HG02571 (cell line): ENCODE measurements around the gene RHOXF1.
"Not testable (repeated sequence)": the region's sequence is repeated elsewhere in the genome, so short reads cannot be mapped to it uniquely, and the experiment has no call there.

Source experiments
- ATAC-seq: cut with Tn5 transposase; IDR thresholded peaks from one replicate; pipeline ENCODE4 v1.9.1; 2021; ENCODE audit warnings: mild to moderate bottlenecking, moderate library complexity; ENCODE audit not compliant: unreplicated experiment

RHOXF1 gene, protein sequence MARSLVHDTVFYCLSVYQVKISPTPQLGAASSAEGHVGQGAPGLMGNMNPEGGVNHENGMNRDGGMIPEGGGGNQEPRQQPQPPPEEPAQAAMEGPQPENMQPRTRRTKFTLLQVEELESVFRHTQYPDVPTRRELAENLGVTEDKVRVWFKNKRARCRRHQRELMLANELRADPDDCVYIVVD

DNA sequence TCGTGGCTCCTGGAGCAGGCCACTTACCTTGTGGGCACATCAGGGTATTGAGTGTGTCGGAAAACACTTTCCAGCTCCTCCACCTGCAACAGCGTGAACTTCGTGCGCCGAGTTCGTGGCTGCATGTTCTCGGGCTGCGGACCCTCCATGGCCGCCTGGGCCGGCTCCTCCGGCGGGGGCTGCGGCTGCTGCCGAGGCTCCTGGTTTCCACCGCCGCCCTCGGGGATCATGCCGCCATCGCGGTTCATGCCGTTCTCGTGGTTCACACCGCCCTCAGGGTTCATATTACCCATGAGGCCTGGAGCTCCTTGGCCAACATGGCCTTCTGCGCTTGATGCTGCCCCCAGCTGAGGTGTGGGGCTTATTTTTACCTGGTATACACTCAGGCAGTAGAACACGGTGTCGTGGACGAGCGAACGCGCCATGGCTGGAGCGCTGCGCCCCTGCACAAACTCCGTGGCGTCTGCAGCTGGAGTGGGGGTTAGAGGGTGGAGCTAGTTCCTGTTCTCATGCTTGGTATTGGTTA is at the start of gene RHOXF1:
Gene RHOXF1, minus strand, starts transcription at position 476 of the 526 bp plus-strand sequence. Its CDS starts 51 bp downstream, at position 425.
- no peak for ATAC-seq

DNA sequence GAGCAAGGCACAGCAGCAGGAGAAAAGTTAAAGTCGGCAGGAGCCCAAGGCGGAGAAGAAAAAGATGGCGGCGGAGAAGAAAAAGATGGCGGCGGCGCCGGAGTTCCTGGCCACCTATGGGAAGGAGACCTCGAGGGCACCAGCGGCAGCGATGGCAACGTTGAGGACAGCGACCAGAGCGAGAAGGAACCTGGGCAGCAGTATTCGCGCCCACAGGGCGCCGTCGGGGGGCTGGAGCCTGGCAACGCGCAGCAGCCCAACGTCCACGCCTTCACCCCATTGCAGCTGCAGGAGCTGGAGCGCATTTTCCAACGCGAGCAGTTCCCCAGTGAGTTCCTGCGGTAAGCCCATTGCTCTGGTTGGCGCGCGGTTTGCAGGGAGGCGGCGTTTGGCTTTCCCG is 43.4 kb upstream of the RHOXF1 start:
- not testable (repeated sequence) for ATAC-seq

DNA sequence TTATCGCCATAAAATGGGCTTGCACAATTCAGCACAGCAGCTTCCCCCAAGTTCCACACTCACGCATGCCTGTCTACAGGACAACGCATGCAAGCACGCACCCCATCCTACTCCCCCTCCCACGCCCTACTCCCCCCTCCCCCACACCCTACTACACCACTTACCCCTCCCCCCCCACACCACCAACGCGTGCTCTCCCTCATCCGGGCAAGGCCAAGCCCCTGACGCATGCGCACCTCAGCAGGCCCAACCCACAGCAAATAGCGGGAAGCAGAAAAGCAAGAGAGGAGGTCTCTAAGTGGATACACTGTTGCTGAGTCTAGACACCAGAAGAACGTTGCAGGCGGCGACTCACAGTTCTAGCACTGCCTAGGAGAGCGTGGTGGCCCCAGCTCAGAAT is 42.6 kb upstream of the RHOXF1 start, which contains the start of gene RHOXF2:
Gene RHOXF2, plus strand, starts transcription at position 301 of the 400 bp plus-strand sequence. CDS start 138 bp downstream, outside the sequence.
- ATAC-seq: not testable (repeated sequence)

DNA sequence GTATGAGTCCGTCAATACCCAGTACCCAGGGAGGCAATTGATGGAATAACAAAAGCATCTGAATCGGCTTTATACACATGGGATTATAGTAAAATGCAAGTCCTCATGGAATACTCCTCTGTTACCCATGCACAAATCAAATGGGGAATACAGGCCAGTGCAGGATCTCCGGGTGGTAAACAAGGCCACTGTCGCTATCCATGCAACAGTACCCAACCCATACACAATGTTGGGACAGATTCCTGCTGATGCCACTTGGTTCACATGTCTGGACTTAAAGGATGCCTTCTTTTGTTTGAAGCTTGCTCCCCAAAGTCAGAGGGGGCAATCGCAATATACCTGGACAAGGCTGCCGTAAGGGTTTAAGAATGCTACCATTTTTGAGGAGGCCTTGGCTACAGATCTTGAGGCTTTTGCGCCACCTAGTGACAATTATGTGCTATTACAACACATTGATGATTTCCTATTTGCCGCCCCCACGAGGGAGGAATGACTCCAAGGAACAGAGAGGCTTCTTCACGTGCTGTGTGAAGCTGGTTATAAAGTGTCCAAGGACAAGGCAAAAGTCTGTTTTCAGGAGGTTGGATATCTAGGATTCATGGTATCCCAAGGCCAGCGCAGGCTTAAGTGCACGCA is 34.5 kb upstream of the RHOXF1 start:
- ATAC-seq: not testable (repeated sequence)

DNA sequence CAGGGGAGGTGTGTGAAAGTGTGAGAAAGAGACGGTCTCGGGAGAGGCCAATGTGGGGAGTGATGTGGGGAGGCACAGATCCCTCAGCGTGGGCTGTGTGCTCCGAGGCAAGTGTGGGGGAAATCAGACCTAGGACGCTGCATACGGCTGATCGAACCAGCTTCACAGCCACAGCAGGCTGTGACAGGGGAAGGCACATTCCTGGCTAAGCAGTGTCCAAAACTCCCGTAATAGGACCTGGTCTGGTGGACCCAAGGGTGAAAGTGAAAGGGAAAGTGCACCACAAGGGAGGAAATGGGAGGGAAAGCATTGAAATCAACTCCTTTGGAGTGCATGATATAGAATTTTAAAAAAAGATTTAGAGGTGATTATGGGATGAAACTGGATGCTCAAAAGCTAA is 31.8 kb upstream of the RHOXF1 start:
- no peak for ATAC-seq

DNA sequence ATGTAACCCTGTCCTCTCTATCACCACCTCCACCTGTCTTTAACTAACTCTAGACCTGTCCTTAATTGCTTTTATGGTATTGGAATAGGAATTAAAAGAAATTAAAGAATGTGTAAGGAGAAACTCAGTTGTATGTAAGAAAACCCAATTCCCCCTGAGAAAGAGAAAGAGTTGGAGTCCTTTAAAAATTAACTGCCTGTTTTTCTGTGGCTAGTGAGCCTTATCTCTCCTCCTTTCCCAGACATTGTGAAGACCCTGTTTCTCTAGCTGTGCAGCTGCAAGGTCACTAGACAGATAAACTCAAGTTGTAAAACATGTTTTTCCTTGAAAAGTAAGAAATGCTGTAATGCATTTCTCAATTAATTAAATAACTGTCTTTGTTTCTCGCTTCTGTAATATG is 30.6 kb upstream of the RHOXF1 start:
- not testable (repeated sequence) for ATAC-seq

DNA sequence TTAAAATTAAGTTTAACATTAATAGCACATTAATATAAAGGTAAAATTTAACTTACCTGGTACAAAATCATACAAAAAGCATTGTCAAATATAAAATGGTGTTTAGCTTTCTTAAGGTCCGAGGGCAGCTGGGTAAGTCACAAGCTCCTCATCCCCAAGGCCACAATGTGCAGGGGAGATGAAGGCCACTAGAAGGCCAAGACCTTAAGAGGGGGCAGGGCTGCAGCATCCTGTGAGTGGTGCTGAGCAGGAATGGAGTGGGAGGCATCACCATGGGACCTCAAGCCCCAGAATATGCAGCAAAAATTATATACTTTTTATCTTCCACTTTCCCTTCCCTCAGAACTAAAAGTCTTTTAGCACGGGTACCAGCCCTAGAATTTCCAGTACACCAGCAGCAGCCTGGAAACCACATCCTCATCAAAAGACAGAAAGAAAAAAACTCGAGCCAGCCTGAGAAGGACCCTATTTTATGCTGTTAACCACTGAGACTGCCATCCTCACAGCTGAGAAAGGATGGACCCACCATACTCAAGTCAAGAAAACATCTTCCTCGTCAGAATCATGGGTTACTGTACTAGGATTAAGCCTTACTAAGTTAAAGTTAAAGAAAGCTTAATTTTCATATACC is 29.7 kb upstream of the RHOXF1 start:
- no peak for ATAC-seq

DNA sequence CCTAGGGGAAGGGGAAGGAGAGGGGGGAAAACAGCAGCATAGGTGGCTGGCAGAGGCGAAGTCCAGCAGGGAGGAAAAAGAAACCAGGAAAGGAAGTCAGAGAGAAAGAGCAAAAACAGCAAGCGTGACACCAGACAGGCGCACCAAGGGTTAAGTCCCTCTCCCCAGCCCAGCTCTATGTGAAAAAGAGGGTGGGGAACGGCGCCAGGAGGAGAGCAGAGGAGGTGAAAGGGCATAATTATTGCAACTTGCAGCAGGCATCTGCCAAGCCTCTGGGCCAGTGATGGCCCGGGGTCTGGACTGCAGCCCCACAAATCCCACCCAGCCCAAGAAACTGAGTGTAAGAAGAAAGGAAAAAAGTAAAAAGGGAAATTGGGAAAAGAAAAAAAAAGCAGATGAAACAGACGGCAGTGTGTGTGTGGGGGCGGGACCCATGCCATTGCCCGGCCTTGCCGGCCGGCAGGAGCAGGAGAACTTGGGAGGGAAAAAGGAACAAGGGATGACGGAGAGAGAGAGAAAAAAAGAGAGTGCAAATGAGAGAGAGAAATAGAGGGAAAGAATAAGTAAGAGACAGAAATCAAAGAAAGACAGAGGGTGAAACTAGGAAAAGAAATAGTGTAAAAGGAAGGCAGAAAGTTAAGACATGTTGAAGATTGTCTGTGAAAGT is 28.6 kb upstream of the RHOXF1 start:
- ATAC-seq: no peak

DNA sequence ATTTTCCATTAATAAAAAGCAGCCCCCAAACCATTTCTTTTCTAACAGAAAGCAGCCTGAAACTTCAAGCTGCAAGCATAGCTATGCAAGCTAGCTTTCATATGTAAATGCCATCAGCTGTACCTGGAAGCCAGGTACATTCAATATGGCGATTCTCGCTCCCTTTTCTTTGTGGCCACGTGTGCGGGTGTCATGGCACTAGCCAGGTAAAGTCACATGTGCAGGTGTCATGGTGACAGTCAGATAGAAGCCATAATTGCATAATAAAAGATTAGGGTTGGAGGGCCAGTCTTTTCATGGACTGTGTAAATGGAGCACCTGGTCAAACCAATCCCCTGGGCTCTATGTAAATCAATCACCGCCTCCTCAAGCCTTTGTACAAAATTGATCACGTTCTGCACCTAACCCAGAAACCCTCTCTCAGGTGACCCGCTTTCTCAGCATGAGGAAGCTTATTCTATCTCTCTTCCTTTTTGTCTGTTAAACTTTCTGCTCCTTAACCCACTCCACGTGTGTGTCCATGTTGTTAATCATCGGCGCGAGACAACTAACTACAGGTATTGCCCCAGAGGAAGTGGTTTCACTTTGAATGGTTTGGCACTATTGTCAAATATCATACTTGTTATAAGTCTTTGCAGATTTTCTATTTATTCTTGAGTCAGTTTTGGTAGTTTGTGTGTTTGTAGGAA is 24.7 kb upstream of the RHOXF1 start:
- no peak for ATAC-seq

DNA sequence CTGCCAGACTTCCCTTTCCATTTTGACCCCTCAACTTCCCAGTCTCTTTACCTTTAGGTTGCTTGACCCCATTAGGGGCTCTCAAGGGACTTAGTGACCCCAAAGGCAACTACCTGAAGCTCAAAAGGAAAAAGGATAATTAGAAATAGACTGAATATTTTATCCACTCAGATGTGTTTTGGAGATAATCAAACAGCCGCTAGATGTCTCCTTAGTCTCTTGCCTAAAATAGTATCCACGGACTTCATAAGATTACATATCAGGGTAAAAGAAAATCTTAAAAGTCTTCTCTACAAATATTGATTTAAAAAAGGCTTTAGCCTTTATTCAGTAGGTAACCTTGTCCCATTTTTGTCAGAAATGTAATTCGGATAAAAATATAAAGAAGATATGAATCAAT is 21.7 kb upstream of the RHOXF1 start:
- no peak for ATAC-seq

DNA sequence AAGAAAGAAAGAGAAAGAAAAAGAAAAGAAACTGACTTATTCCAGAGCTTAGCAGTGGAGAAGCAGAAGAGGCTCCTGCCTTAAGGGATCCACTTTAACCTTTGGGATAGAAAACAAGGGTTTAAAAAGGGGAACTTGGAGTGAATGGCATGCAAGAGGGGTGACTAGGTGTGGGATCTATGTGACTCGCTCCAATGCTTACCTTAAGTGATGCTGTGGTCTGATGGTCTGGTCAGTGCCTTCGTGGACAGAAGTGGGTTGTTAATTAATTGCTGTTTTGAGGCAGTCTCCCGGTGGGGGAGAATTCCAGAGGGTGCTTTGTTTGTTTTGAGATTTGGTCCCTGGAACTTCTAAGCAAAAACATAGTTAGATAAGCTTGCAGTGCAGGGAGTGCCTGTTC is 21.1 kb upstream of the RHOXF1 start:
- ATAC-seq: no peak

DNA sequence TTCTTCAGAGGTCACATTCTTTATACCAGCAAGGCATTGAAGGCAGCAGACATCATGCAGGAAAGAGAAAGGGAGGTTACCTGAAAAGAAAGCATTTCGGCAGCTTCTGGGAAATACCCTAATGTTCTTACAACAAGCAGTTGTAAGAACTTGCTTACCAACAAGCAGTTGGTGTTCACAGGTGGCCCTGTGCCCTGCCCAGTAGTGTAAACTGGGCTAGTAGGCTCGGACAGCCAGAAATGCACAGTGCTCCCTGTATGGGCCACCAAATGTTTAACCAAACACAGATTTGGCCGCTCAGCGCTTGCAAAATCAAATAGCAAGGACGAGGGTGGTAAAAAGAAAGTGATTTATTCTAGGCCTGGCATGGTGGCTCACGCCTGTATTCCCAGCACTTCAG is 20.4 kb upstream of the RHOXF1 start:
- no peak for ATAC-seq

DNA sequence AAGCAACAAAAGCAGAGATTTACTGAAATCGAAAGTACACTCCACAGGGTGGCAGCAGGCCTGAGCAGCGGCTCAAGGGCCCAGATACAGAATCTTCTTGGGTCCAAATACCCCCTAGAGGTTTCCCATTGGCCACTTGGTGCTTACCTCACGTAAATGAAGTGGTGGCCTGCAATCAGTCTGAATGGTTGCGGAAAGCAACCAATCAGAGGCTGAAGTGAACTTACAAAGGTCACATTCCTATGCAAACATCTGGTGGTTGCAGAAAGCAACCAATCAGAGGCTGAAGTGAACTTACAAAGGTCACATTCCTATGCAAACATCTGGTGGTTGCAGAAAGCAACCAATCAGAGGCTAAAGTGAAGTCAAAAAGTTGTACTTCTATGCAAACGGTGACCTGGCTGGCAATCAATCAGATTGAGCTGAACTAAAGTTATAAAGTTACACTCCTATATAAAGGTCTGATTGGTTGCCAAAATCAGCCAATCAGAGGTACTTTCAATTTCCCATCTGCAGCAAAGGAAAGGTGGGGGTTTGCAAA is 12.7 kb upstream of the RHOXF1 start:
- ATAC-seq: not testable (repeated sequence)

DNA sequence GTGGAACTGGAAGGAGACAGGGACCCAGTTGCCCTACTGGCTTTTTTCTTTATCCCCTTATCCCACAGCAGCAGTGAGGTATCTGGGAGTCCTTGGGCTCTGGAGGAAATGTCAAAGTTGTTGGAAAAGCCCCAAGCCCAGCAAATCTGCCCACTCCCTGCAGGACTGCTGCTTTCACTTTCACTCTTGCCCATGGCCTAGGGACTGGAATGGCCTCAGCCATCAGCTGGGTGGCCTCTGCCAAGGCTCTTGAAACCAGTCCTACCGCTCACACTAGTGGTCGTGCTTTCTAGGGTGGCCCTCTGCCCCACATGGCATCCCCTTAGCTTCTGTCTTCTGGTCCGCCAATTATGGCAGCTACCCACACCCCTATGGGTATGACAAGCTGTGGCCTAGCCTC is 9.7 kb upstream of the RHOXF1 start:
- ATAC-seq: no peak

DNA sequence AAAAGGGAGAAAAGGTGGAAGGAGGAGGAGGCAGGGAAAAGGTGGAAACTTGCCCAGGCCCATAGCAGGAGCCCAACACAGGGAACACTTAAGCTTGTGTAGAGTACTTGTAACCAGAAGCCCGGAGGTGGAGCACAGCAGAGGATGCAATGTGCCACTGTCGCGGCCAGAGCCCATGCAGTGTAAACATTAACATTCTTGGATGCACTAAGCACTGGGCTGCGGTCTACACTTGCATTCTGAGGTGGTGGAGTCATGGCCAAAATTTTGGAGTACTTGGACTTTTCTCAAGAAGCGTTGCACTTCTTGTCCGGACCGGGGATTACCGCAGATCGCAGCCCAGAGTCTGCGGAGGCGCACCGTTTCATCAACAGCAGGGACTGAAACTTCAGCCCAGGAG is 4.5 kb upstream of the RHOXF1 start:
- no peak for ATAC-seq

DNA sequence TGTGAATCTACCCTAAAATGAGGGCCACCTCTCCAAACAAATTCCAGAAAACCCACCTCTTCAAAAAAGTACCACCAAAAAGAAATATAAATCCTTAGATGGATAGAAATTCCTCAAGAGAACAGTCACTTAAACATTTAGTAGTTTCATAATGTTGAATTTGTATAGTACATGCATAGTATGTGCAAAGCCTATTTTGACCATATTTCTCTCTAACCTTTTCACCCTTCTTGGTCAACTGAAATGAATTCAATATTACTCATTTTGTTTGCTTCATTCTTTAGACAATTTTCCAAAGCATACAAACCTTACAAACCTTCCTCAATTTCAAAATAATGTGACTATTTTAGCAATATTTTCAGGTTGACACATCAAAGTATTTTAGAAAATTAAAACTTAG is 4.1 kb downstream of the RHOXF1 start:
- no peak for ATAC-seq

DNA sequence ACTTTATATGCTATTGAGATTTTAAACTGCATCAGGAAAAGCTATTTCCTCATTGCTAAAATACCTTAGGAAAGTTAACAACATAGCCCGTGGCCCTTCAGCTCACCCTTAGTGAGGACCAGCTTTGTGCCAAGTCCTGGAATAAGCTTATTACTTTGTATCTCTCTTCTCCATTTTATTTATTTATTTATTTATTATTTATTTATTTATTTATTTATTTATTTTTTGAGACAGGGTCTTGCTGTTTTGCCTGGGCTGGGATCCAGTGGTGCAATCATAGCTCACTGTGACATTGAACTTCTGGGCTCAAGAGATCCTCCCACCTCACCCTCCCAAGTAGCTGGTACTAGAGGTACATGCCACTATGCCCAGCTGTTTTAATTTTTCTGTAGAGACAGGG is 6.3 kb downstream of the RHOXF1 start:
- no peak for ATAC-seq

DNA sequence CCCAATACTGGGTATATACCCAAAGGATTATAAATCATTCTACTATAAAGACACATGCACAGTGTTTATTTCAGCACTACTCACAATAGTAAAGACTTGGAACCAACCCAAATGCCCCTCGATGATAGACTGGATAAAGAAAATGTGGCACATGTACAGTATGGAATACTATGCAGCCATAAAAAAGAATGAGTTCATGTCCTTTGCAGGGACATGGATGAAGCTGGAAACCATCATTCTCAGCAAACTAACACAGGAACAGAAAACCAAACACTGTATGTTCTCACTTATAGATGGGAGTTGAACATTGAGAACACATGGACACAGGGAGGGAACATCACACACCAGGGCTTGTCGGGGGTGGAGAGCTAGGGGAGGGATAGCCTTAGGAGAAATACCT is 11.0 kb downstream of the RHOXF1 start:
- not testable (repeated sequence) for ATAC-seq

DNA sequence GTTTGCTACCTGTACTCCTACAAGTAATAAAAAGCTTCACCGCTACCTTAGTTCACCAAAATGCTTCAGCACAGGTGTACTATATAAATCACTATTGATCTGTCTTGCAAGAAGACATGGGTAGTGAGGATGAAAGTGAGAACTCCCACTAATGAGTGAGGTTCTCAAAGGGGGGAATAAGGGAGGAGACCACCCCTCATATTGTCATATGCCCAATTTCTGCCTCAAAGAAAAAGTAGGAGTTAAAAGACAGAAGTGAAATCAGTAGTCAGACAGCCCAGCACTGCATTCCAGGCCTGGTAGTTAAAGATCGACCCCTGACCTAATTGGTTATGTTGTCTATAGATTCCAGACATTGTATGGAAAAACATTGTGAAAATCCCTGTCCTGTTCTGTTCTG is 14.7 kb downstream of the RHOXF1 start:
- ATAC-seq: not testable (repeated sequence)

DNA sequence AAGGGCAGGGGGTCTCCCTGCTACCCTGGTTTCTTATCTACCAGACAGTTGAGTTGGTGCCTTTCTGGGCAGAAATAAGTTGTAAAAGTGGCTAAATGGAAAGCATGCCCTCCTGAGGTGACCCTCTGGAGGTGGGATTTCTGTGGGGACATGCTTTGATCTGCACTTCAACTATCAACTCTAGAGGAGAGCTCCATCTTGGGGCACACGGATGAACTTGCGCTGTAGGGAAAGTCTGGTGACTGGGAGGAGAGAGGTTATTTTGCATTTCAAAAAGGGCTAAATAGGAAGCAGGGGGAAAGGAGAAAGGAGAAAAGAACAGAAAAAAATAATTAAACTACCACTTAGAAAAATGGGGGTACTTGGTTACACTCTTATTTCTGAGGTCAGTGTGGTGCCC is 25.5 kb downstream of the RHOXF1 start:
- no peak for ATAC-seq
